ENCODE results near the gene LAMA5.

DNA sequence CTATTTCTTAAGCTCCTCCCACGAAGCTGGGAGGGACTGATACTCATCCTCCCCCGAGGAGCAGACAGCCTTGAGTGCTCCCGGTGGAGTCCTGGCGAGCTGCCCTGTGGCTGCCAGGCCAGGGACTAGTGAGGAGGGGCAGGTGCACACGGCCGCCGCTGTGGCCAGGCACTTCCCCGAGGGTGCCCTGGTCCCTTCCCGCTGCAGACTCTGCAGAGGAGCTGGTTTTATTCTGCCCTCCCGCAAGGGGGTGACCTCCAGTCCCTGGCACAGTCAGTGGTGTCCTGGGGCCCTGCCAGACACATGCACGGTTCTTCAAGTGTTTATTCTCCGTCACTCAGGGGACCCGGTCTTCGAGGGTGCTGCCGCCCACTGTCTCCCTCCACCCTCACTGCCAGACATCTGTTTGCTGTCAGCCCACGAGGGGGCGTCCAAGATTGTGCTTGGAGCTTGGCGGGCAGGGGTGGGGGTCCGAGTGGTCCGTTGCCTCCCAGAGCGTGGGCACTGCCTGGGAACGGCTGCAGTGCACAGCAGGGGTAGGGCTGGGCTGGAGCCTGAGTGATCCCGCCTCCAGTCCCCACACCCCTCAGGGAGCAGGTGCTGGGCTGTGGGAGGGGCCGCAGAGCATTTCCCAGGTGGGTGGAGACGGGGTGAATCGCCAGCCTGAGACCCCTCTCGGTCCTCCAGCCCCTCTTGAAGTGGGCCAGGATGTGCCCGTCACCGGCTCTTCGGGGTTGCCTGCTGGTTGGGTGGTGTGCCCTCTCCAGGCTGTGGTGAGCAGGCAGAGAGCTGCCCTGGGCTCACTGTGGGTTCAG is 43.0 kb upstream of the LAMA5 start:
- peak; percentile 44 to 56 (median 48) for TF ChIP-seq CTCF (IDR thresholded peaks at IDR 0.05)
- TF ChIP-seq POLR2A (IDR thresholded peaks at IDR 0.05), result no peak
- peak in 1 of 4 donors; percentile 38 for TF ChIP-seq POLR2AphosphoS5 (IDR thresholded peaks at IDR 0.05)
- TF ChIP-seq EP300 (IDR thresholded peaks at IDR 0.05), result no peak

Data from sigmoid colon (tissue), 4 donors.